HG03103 (cell line): ENCODE data around the gene ATP6V1F.

Experiments
- ATAC-seq: cut with Tn5 transposase; IDR thresholded peaks from one replicate; pipeline ENCODE4 v1.9.1; 2021; ENCODE audit warnings: low read depth; ENCODE audit not compliant: unreplicated experiment

Gene ATP6V1F

DNA sequence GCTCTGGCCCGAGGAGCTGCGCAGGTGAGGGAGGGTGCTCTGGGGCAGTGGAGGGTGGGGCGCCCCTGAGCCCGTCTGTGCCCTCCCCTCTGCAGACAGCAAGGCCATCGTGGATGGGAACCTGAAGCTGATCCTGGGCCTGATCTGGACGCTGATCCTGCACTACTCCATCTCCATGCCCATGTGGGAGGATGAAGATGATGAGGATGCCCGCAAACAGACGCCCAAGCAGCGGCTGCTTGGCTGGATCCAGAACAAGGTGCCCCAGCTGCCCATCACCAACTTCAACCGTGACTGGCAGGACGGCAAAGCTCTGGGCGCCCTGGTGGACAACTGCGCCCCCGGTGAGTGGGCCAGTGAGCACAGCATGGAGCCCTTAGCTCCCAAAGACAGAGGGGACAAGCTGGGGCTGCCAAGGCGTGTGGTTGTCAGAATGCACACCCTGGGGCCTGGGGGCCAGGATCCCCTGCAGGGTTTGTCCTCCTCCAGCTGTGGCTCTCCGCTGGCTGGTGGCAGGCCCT, 27.4 kb upstream of the ATP6V1F start:
- no peak for ATAC-seq

- no peak for ATAC-seq
Measured at GRCh38 chr7:128835790-128836641, 26.6 kb upstream of the ATP6V1F start.

GRCh38 chr7:128836729-128837348, 25.8 kb upstream of the ATP6V1F start:
- ATAC-seq: no peak

- ATAC-seq: no peak
Measured at GRCh38 chr7:128837521-128837921, 25.1 kb upstream of the ATP6V1F start.

GRCh38 chr7:128838109-128838779, 24.4 kb upstream of the ATP6V1F start:
- ATAC-seq: no peak

GRCh38 chr7:128838981-128839731, 23.5 kb upstream of the ATP6V1F start:
- ATAC-seq: no peak

GRCh38 chr7:128839751-128840177, 22.9 kb upstream of the ATP6V1F start:
- ATAC-seq: no peak

DNA sequence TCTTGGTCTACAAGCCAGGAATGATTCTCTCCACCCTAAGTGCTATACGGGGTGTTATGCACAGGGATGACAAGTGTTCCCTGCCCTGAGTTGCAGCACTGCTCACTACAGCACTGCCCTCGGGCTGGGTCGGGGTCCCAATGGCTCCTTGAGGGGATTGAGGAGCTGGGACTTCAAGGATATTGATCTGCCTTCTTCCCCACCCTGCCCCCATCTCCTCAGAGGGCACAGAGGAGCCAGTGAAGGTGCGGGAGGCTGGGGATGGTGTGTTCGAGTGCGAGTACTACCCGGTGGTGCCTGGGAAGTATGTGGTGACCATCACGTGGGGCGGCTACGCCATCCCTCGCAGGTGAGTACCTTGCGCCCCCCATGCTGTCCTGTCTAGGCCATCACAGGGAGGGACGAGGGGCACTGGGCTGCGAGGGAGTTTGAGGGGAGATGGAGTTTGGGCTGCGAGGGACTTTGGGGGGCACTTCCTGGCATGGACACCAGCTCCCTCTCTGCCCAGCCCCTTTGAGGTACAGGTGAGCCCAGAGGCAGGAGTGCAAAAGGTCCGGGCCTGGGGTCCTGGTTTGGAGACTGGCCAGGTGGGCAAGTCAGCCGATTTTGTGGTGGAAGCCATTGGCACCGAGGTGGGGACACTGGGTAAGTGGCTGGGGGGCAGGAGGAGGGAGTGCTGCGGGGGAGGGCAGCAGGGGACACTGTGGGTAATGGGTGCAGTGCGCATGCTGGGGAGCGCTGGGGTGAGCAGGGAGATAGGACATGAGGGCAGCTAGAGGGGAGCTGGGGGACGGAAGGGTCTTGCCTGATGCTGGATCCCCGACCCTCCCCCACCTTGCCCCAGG, 22.1 kb upstream of the ATP6V1F start:
- no peak for ATAC-seq

DNA sequence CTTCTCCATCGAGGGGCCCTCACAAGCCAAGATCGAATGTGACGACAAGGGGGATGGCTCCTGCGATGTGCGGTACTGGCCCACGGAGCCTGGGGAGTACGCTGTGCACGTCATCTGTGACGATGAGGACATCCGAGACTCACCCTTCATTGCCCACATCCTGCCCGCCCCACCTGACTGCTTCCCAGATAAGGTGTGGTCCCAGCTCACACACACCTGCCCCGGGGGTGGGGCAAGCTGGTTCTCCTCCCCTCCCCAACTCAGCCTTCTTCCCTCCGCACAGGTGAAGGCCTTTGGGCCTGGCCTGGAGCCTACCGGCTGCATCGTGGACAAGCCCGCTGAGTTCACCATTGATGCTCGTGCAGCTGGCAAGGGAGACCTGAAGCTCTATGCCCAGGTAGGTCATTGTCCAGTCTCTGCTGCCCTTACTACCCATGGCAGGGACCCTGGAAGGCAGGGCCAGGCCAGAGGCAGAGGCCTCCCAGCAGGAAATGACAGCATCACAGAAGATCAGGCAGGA, 21.4 kb upstream of the ATP6V1F start:
- no peak for ATAC-seq

- ATAC-seq: no peak
Measured at GRCh38 chr7:128841921-128842673, 20.6 kb upstream of the ATP6V1F start.

DNA sequence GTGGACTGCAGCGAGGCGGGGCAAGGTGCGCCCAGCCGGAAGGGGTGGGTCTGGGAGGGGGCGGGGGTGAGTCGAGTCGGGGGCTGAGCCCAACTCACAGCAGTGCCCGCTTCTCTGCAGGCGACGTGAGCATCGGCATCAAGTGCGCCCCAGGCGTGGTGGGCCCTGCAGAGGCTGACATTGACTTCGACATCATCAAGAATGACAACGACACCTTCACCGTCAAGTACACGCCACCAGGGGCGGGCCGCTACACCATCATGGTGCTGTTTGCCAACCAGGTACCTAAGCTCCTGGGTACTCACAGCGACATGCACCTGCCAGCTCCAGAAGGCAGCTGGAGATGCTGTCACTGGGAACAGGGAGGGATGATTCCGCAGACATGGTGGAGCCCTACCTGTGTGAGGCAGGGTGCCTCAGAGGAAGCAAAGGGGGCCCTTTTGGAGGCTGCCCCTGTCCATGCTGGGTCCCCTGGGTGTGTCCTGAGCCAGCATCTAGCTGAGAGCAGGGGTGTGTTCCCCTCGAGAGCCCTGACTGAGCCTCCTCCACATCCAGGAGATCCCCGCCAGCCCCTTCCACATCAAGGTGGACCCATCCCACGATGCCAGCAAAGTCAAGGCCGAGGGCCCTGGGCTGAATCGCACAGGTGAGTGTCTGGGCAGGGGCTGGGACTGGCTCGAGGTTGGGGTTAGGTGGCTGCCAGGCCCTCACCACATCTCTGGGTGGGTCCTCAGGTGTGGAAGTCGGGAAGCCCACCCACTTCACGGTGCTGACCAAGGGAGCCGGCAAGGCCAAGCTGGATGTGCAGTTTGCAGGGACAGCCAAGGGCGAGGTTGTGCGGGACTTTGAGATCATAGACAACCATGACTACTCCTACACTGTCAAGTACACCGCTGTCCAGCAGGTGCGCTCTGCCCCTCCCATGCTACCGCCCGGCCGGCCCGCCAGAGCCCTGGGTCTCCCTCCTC, 19.7 kb upstream of the ATP6V1F start:
- ATAC-seq: no peak

- no peak for ATAC-seq
Measured at GRCh38 chr7:128843938-128844621, 18.6 kb upstream of the ATP6V1F start.

DNA sequence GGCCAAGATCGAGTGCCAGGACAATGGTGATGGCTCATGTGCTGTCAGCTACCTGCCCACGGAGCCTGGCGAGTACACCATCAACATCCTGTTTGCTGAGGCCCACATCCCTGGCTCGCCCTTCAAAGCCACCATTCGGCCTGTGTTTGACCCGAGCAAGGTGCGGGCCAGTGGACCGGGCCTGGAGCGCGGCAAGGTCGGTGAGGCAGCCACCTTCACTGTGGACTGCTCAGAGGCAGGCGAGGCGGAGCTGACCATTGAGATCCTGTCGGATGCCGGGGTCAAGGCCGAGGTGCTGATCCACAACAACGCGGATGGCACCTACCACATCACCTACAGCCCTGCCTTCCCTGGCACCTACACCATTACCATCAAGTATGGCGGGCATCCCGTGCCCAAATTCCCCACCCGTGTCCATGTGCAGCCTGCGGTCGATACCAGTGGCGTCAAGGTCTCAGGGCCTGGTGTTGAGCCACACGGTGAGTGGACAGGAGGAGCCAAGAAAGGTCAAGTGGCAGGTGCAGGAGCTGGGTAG, 17.8 kb upstream of the ATP6V1F start:
- ATAC-seq: no peak

DNA sequence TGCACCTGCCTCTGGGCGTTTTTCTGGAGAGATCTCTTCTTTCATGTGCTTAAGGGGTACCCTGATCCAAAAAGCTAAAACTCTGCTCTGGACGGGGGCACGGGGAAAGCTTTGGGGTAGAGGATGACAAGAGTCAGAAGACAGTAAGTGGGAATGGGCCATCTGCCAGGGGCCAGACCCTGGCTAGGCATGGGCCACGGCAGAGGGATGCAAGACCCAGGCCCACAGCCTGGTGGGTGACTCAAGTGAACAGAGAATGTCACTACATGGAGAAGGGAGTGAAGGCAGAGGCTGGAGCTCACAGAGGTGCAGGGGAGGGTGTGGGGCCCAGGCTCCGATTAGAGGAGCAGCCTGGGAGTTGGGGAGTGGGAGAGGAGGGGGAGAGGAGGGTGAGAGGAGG, 17.2 kb upstream of the ATP6V1F start:
- no peak for ATAC-seq

DNA sequence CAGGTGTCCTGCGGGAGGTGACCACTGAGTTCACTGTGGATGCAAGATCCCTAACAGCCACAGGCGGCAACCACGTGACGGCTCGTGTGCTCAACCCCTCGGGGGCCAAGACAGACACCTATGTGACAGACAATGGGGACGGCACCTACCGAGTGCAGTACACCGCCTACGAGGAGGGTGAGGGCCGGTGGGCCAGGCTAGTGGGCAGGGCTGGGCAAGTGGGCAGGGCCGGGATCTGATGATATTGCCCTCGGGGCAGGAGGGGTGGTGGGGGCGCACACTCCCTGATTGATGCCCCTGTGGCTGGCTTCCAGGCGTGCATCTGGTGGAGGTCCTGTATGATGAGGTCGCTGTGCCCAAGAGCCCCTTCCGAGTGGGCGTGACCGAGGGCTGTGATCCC, 16.7 kb upstream of the ATP6V1F start:
- no peak for ATAC-seq

GRCh38 chr7:128846781-128847444, 15.7 kb upstream of the ATP6V1F start:
- no peak for ATAC-seq
